ENCODE data around the gene OVAAL. TPM values are rescaled to one million over a fixed set of nuclear protein-coding genes. Genes with fewer than 3 reads are reported as not detected.

The OVAAL gene
- total and polyA plus RNA-seq, 9 of the 15 experiments (the other 6 are each of a cell fraction or from before 2014, with no cell fraction given): 0.04 to 0.18 (median 0.08) TPM; not detected in 4

GRCh38 chr1:180545991-180546390, 12.8 kb upstream of the OVAAL start:
- Histone ChIP-seq H2AFZ (ENCODE audit: low read depth, low read length) (no peak overlapping the region), H3K79me2 (ENCODE audit: control insufficient read depth, insufficient read depth, low read length) (no peaks in the 10 kb centered on the region), H3K9ac (ENCODE audit: insufficient read depth in 1 of 2, low read depth in 2 of 2, low read length in 2 of 2) (no peak overlapping the region), H4K20me1 (replicated peaks; ENCODE audit: control insufficient read depth, insufficient read depth, low read length) (no peaks in the 10 kb centered on the region), H3K9me3 (replicated peaks; ENCODE audit: control insufficient read depth, insufficient read depth, low read depth, low read length) (no peaks in the 10 kb centered on the region), H3K36me3 (ENCODE audit: control insufficient read depth, insufficient read depth, low read length) (no peaks in the 10 kb centered on the region), H3K27me3 (ENCODE audit: control insufficient read depth in 2 of 2, insufficient read depth in 2 of 2, low read length in 2 of 2) (no peaks in the 10 kb centered on the region), H3K27ac (ENCODE audit: extremely low read depth, low read depth, low read length) (no peak overlapping the region), H3K4me3 (no peak overlapping the region), H3K9me1 (ENCODE audit: control insufficient read depth, insufficient read depth, low read length) (no peaks in the 10 kb centered on the region), H3K4me2 (ENCODE audit: insufficient read depth, low read length) (no peak overlapping the region), H3K4me1 (replicated peaks in 1 of 2; ENCODE audit: control insufficient read depth in 2 of 2, insufficient read depth in 2 of 2, low read length in 2 of 2) (no peaks in the 10 kb centered on the region; a peak in 1 of 5 replicates)
- POLR2A ChIA-PET: interaction anchor here (0.9 kb wide), 1 partner anchor 9 kb away, joined by 3 read pairs; no protein-coding TSS in a partner anchor
- TF ChIP-seq ESRRA (IDR thresholded peaks at IDR 0.05; ENCODE audit: borderline replicate concordance, low read depth): peak; percentile 17; the same call in 1 of the 2 replicates
- no peak for TF ChIP-seq FOXM1 (IDR thresholded peaks at IDR 0.05; ENCODE audit: low read depth)
- TF ChIP-seq FOXM1 (CRISPR knock-in tag; IDR thresholded peaks at IDR 0.05; ENCODE audit: low read depth): no peak
- peak; percentile 59 for TF ChIP-seq MEIS2 (IDR thresholded peaks at IDR 0.05; ENCODE audit: partially characterized antibody)
- no peak for TF ChIP-seq ZNF124 (CRISPR knock-in tag; IDR thresholded peaks at IDR 0.05)
- ATAC-seq (no peak), FAIRE-seq (no peak), DNase-seq (ENCODE audit: extremely low read depth in 1 of 4, low spot score in 3 of 4) (no peak)
- WGBS (ENCODE audit: insufficient coverage, low coverage, missing lambda C conversion rate): 88% methylated on average over 1 of the region's 1 CpG
- BruUV-seq (replicated peaks): no TSS peak
- intact Hi-C loops (cut with micrococcal nuclease) (no loop called here), in situ Hi-C loops (cut with MboI) (no loop called here)
- CTCF ChIA-PET (ENCODE audit: low intra/inter-chr PET ratio): no interaction called here

- H3K27me3 ChIP-seq (ENCODE audit: control insufficient read depth in 2 of 2, insufficient read depth in 2 of 2, low read length in 2 of 2): no peaks in the 10 kb centered on the region
- ATAC-seq (no peak), DNase-seq (ENCODE audit: extremely low read depth in 1 of 4, low spot score in 3 of 4) (no peak), FAIRE-seq (no peak)
- in situ Hi-C loops (cut with MboI) (no loop called here), intact Hi-C loops (cut with micrococcal nuclease) (no loop called here)
- TF ChIP-seq ZBTB8A (IDR thresholded peaks at IDR 0.05; ENCODE audit: partially characterized antibody): no peak
- no peak for TF ChIP-seq HIVEP1 (CRISPR knock-in tag; IDR thresholded peaks at IDR 0.05)
- peak; percentile 26; the same call in 1 of the 2 replicates for TF ChIP-seq RFX1 (IDR thresholded peaks at IDR 0.05)
- no peak for TF ChIP-seq ARID4B (CRISPR knock-in tag; IDR thresholded peaks at IDR 0.05)
- TF ChIP-seq MTF1 (CRISPR knock-in tag; IDR thresholded peaks at IDR 0.05; ENCODE audit: borderline replicate concordance): no peak
- H3K9me1 ChIP-seq (ENCODE audit: control insufficient read depth, insufficient read depth, low read length): no peaks in the 10 kb centered on the region
- peaks cover 0 to 6% of the 10 kb centered on the region in 2 experiments; a peak in 2 of 5 replicates for H3K4me1 ChIP-seq (replicated peaks in 1 of 2; ENCODE audit: control insufficient read depth in 2 of 2, insufficient read depth in 2 of 2, low read length in 2 of 2)
- 68% methylated on average over 7 of the region's 7 CpGs for WGBS (ENCODE audit: insufficient coverage, low coverage, missing lambda C conversion rate)
- no peaks in the 10 kb centered on the region for H4K20me1 ChIP-seq (replicated peaks; ENCODE audit: control insufficient read depth, insufficient read depth, low read length)
- BruUV-seq (replicated peaks): no TSS peak
- H3K4me3 ChIP-seq: no peak overlapping the region
- H3K79me2 ChIP-seq (ENCODE audit: control insufficient read depth, insufficient read depth, low read length): no peaks in the 10 kb centered on the region
- ChIA-PET CTCF (ENCODE audit: low intra/inter-chr PET ratio) (no interaction called here), POLR2A (interaction anchor here (0.6 to 1.9 kb wide), 3 partner anchors 8 to 343 kb away, joined by 3 to 4 read pairs (median 4); no protein-coding TSS in a partner anchor)
- no peak overlapping the region for H3K9ac ChIP-seq (ENCODE audit: insufficient read depth in 1 of 2, low read depth in 2 of 2, low read length in 2 of 2)
- no peaks in the 10 kb centered on the region for H3K9me3 ChIP-seq (replicated peaks; ENCODE audit: control insufficient read depth, insufficient read depth, low read depth, low read length)
- H2AFZ ChIP-seq (ENCODE audit: low read depth, low read length): peak overlapping the region; percentile 34
- H3K4me2 ChIP-seq (ENCODE audit: insufficient read depth, low read length): no peak overlapping the region
- H3K36me3 ChIP-seq (ENCODE audit: control insufficient read depth, insufficient read depth, low read length): no peaks in the 10 kb centered on the region
- H3K27ac ChIP-seq (ENCODE audit: extremely low read depth, low read depth, low read length): no peak overlapping the region
These were observed 10.0 kb upstream of the OVAAL start for GRCh38 chr1:180548686-180549317.
